Astrocyte of the spinal cord (primary cell): ENCODE measurements around the gene USP14.
A peak's percentile ranks its signal among the peaks of the same experiment; 100 is the strongest.

Source experiments
- DNase-seq: peaks from one replicate; pipeline ENCODE4 v3.0.0; 2011; ENCODE audit warnings: low read depth, low spot score
- H3K4me3 ChIP-seq: 2 replicates; pipeline ENCODE4 v1.5.1; 2011; ENCODE audit warnings: low read depth, mild to moderate bottlenecking, low read length, moderate library complexity
- CTCF ChIP-seq: IDR thresholded peaks from 2 replicates; pipeline ENCODE4 v1.5.1; 2012; ENCODE audit warnings: low read depth, mild to moderate bottlenecking, low read length, inconsistent platforms
- in situ Hi-C: cut with HindIII; loops from 2 replicates; pipeline ENCODE4 v1.10.0; 2017; ENCODE audit warnings: low sequenced_read_pairs

USP14 gene

GRCh38 chr18:179499-179898, 21.1 kb downstream of the USP14 start:
- no peak overlapping the region for H3K4me3 ChIP-seq
- TF ChIP-seq CTCF, result no peak
- in situ Hi-C loops, result no loop called here
- no peak for DNase-seq

GRCh38 chr18:181711-182110, 23.4 kb downstream of the USP14 start:
- TF ChIP-seq CTCF, result no peak
- no peak overlapping the region for H3K4me3 ChIP-seq
- no peak for DNase-seq
- in situ Hi-C loops, result no loop called here

- TF ChIP-seq CTCF, result no peak
- H3K4me3 ChIP-seq, result no peak overlapping the region
- peak; percentile 23 for DNase-seq
- in situ Hi-C loops, result no loop called here
These were observed 25.4 kb downstream of the USP14 start for GRCh38 chr18:183769-184168.

GRCh38 chr18:189254-189653, 30.9 kb downstream of the USP14 start:
- DNase-seq, result no peak
- H3K4me3 ChIP-seq, result no peak overlapping the region
- in situ Hi-C loops, result no loop called here
- no peak for TF ChIP-seq CTCF

- DNase-seq, result no peak
- no peak overlapping the region for H3K4me3 ChIP-seq
- no peak for TF ChIP-seq CTCF
- in situ Hi-C loops, result no loop called here
These were observed 33.4 kb downstream of the USP14 start for GRCh38 chr18:191725-192124.

- in situ Hi-C loops, result no loop called here
- TF ChIP-seq CTCF, result no peak
- H3K4me3 ChIP-seq, result no peak overlapping the region
- DNase-seq, result no peak
These were observed 34.4 kb downstream of the USP14 start for GRCh38 chr18:192801-193200.

- no peak overlapping the region for H3K4me3 ChIP-seq
- in situ Hi-C loops, result no loop called here
- DNase-seq, result no peak
- no peak for TF ChIP-seq CTCF
These were observed 37.3 kb downstream of the USP14 start for GRCh38 chr18:195651-196050.
